NCI-H1417 (cell line): ENCODE data around the gene OPA3.

Experiments
- DNase-seq, 3 experiments: peaks; one replicate each; lab custom pipeline; 2025; lab: John Stamatoyannopoulos, UW

OPA3 gene

DNA sequence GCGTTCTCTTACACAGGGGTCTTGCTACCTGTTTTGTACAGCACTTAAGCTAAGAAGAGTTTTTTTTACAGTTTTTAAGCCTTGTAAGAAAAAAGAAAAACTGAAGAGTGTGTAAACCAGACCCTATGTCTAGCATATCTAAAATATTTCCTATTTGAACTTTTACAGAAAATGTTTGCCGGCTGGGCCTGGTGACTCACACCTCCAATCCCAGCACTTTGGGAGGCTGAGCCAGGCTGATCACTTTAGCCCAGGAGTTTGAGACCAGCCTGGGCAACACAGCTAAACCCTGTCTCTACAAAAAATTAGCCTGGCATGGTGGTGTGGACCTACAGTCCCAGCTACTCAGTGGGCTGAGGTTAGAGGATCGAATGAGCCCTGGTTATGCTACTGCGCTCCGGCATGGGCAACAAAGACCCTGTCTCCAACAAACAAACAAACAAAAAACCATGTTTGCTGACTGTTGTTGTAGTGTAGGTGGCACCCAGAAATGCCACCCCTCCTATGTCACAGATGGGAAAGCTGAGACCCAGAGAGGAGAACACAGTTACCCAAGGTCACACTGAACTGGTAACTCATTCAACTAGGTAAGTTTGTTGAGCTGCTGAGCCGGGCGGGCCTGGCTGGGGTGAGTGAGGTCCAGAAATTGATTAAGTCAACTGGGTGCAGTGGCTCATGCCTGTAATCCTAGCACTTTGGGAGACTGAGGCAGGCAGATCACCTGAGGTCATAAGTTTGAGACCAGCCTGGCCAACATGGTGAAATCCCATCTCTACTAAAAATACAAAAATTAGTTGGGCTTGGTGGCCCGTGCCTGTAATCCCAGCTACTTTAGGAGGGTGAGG lies 79.2 kb downstream of the OPA3 start:
- DNase-seq: no peak

DNA sequence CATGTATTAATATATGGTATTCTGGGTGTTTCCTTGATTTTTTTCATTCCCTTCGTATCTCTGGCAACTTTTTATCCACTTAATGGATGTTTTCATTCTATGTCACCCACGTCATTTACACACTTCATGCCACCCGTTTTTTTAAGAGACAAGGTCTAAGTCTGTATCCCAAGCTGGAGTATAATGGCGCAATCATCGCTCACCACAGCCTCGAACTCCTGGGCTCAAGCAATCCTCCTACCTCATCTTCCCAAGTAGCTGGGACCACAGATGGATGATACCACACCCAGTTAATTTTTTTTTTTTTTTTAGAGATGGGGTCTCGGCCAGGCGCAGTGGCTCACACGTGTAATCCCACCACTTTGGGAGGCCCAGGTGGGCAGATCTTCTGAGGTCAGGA lies 80.7 kb downstream of the OPA3 start:
- DNase-seq: no peak

DNA sequence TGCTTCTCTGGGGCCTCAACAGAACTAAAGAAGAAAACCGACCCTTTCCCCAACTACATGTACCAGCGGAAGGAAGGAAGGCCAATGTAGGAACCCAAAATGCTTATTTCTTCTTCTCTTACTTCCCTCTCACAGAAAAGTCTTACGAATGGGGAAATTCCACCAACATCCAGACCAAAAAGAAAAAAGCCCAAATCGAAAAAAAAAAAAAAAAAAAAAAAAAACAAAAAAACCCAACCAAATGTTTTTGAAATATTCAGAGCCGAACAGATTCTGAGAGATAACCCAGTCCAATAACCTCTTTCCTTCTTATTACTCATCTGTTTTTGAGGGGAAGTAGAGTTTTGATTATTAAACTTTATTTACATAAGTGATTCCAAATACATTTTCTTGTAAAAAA lies 82.5 kb downstream of the OPA3 start:
- no peak for DNase-seq

DNA sequence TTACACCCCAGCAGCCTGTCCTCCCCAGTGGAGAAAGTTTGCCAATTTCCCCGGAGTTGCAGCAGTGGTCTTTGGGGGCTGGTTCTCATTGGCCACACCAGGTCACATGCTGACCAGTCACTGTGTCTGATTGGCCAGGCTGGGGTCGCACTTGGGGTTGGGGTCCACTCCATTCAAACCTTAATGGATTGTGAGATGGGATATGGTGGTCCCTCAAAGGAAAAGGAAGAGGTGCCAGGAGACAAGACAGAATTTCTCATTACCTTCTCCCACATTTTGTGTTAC lies 82.9 kb downstream of the OPA3 start:
- no peak for DNase-seq

DNA sequence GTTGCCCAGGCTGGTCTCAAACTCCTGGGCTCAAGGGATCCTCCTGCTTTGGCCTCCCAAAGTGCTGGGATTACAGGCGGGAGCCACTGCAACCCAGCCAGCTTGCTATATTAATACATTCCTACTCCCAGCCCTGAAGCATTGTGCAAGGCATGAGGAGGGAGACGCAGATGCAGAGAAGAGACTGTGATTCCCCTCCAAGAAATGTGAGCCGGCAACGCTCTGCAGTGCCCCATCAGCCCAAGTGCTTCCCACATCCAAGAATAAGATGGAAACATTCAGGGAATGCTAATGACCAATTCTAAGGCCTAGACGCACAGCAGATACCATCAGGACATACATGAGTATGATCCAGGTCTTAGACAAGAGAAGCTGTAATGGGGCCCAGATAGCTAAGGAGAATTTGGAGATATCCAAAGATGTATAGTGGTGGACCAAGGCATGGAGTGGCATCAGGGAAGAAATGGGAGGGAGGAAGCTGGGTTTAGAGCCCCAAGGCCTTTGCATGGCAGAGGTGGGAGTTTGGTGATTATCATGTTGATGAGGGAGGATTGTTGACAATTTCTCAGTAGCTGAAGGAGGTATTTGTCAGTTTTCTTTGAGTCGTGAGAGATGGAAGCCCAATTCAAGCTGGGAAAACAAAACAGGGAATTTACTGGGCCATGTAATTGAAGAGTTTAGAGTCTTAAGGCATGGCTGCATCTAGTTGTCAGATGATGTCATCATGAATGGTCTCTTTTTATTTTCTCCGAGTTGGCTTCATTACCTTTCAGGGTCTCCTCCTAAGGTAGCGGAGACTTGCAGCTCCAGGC lies 83.5 kb downstream of the OPA3 start:
- no peak for DNase-seq

DNA sequence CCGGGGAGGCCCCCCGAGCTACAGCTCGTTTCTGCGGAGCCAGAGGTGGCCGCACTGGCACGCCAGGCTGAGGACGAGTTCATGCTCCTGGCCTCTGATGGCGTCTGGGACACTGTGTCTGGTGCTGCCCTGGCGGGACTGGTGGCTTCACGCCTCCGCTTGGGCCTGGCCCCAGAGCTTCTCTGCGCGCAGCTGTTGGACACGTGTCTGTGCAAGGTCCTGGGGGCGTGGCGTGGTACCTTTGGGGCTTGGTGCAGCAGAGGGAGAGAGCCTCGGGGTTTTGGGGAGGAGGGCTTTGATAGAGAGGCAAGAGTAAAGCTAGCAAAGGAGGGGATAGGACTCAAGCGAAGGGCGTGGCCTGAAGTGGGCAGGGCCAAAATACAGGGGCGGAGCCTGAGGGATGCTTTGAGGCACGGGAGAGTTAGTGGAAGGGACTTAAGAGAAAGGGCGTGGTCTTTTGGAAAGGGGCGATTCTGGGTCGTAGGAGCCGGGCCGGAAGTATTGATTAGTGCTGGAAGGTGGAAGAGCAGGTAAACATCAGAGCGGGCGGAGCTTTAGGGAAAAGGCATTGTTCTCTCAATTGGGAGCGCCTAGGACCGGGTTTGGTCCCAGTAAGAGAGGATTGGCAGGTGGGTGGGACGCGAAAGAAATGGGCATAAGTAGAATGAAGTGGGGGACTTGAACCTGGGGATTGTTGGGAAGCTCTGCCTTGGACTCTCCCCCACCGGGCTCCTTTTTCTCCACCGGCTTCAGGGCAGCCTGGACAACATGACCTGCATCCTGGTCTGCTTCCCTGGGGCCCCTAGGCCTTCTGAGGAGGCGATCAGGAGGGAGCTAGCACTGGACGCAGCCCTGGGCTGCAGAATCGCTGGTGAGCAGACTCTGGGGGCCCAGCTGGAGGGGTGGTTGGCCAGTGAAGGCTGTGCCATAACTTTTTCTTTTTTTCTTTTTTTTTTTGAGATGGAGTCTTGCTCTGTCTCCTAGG lies 85.1 kb downstream of the OPA3 start:
- peak; percentile 74 to 93 (median 88) for DNase-seq

DNA sequence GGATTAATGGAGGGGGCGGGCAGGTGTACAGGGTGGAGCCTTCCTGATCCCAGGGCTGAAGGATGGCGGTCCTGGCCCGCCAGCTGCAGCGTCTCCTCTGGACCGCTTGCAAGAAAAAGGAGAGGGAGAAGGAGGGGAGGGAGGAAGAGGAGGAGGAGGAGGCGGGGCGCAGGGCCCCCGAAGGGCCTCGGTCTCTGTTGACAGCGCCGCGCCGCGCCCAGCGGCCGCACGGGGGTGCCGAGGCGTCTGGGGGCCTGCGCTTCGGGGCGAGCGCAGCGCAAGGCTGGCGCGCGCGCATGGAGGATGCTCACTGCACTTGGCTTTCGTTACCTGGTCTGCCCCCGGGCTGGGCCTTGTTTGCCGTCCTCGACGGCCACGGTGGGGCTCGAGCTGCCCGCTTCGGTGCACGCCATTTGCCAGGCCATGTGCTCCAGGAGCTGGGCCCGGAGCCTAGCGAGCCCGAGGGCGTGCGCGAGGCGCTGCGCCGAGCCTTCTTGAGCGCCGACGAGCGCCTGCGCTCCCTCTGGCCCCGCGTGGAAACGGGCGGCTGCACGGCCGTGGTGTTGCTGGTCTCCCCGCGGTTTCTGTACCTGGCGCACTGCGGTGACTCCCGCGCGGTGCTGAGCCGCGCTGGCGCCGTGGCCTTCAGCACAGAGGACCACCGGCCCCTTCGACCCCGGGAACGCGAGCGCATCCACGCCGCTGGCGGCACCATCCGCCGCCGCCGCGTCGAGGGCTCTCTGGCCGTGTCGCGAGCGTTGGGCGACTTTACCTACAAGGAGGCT lies 86.0 kb downstream of the OPA3 start, which contains the start of gene PPM1N:
Gene PPM1N (plus strand): TSS at position 33 of the 785 bp plus-strand sequence. CDS start 30 bp downstream, at position 63.
- peak in 2 of 3 experiments; percentile 64 to 74 for DNase-seq

DNA sequence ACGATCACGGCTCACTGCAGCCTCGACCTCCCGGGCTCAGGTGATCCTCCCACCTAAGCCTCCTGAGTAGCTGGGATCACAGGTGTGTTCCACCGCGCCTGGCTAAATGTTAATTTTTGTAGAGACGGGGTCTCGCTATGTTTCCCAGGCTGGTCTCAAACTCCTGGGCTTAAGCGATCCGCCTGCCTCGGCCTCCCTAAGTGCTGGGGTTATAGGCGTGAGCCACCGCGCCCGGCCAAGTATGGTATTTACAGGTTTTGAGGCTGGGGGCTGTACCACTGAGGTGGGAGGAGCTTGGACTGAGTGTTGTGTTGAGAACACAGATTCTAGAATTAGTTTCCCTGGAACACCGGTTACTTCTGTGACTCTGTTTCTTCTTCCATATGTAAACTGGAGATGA lies 86.8 kb downstream of the OPA3 start:
- no peak for DNase-seq

DNA sequence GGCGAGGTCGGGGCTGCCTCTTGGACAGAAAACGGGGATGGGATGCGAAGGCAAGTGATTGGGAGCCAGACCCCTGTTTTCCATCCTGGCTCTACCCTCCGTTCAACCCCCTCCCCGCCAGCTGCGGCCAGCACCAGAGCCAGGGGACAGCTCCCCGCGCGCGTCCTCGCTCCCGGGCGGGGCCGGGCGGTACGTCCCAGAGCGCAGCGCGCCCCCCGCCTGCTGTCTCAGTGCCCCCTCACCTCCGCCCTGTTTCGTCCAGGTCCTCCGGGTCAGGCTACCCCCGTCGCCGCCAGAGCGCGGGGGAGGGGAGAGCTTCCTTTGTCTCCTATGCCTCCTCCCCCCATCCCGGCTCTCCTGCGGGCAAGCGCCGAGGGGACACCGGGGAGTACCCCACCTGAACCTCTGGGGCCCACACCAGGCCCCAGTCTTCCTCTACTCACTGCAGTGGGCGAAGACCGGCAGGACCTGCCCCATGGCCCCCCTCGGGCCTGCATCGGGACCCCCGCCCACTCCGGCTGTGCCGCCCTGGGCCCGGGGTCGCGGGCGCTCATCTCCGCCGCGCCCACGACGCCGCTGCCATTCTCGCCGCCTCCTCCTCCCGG lies 88.2 kb downstream of the OPA3 start:
- peak; percentile 43 to 70 (median 68) for DNase-seq

DNA sequence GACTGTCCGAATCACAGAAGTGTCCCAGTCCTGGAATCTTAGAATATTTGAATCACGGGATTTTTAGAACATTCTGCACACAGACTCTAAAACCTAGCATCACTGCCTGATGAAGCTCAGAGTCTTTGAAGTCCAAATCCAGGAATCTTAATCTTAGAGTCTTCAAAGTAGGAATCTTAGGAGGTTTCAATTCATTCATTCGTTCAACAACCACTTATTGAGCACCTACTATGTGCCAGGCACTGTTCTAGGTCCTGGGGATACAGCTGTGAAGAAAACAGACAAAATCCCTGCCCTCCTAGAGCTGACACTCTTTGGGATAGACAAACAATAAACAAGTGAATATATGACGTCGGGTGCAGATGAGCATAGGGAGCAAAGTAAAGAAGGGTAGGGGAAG lies 89.4 kb downstream of the OPA3 start:
- DNase-seq: no peak

DNA sequence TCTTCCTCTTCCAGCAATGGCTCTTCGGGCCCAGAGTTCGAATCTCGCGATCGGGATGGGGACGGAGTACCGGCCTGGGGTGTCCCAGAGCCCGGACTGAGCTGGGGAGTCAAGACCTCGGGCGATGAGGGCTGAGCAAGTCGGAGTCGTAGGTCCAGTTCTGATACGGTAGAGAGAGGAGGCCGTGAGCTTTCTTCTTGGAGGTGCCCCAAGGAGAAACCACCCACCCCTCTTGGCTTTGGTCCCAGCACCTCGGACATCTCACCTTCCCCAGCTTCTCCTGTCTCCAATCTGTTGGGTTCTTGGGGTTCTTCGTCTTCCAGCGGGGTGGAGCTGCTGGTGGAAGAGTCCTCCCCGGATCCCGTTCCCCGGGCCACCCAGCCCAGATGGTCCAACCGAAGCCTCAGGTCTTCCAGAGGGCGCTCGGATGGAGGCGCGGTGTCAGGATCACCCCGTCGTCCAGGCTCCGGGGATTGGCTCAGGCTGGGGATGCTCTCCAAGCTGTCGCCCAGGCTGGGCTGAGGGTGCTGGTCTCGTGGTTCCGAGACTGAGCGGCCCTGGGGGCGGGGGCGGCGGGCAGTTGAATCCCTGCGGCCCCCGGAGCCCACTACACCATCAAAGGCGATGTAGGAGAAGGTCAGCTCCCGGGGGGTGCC lies 90.2 kb downstream of the OPA3 start:
- no peak for DNase-seq

DNA sequence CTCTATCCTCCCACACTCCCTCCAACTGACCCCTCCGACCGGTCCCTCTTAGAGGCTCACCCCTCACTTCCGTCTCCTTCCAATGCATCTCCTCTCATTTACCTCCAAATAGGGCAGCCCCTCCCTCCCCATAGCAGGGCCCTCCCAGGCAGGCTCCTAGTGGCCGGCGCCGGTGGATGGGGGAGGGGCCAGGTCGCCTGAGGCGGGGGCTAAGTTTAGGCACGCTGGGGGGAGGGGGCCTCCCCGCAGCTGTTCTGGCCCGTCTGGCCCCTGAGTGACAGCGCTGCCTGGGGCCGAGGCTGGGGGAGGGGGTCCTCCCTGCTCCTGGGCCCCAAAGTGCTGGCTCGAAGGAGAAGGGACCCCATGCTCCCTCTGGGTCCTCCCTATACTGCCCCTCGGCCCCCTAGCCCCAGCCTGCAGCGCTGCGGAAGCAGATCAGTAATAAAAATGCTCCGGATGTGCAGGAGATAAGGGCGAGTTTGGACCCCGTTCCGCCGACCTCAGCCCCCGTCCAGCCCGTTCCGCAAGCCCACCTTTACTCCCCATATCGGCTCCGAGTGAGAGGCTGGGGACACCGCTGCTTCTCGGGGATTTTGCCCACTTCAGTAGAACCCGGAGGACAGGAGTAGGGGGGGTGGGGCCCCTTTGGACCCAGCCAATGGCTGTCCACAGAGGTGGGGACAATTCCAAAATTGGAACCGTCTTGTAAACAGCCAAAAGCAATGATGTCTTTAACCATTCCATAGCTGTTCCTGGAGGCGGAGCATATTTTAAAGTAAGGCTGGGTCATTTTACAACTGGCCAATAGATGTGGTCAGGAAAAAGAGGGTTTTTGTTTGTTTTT lies 91.8 kb downstream of the OPA3 start:
- no peak for DNase-seq

DNA sequence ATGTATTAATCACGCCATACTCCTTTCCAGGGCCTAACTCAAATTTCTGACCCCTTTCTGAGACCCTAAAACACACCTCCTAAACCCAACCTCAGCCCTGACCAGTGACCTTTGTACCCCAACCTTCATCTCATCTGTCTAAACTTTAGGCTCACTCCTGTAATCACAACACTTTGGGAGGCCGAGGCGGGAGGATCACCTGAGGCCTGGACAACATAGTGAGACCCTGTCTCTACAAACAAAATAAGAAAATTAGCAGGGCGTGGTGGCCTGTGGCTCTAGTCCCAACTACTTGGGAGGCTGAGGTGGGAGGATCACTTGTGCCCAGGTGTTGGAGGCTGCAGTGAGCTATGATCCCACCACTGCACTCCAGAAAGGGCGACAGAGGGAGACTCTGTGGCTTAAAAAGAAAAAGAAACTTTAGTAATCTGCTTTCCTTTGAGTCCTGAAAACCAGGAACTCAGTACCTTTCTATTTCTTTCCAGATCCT lies 92.4 kb downstream of the OPA3 start:
- DNase-seq: no peak

DNA sequence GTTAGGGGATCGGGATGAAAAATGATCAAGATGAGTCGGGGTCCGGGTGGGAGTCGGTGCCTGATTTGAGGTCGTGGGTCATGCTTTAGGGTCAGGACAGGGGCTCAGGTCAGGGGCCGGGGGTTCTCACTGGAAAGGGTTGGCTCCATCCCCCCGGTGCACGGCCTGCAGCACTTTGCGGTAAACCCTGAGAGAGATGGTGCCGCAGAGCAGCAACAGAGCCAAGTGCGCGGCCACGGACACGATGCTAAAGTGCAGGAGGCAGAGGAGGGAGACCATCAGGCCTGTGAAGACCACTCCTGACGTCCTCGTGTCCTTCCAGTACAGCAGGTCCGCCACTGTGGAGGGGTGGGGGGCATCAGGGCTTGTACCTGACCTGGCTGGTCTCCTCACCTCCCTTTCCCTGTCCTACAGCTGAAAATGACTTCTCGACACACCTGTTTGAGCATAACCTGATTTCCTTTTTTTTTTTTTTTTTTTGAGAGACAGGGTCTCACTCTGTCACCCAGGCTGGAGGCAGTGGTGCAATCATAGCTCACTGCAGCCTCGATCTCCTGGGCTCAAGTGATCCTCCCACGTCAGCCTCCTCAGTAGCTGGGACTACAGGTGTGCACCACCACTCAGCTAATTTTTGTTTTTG lies 95.3 kb downstream of the OPA3 start:
- no peak for DNase-seq

DNA sequence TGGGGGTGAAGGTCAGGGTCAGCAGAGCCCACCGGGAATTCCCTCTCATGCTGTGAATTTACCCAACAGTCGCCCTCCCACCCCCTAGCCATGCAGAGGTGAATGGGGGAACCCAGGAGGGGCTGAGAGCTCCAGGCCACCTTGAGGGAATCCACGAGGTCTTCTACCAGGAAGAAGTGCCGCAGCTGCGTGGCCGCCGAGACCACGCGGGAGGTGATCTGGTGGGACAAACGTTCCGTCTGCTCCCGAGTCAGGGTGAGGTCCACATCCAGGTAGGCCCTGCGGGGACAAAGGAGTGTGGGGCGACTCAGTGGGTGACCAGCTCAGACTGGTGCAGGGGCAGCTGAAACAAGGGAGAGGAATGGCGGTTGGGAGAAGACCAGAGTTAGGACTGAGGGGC lies 95.9 kb downstream of the OPA3 start:
- DNase-seq: no peak

DNA sequence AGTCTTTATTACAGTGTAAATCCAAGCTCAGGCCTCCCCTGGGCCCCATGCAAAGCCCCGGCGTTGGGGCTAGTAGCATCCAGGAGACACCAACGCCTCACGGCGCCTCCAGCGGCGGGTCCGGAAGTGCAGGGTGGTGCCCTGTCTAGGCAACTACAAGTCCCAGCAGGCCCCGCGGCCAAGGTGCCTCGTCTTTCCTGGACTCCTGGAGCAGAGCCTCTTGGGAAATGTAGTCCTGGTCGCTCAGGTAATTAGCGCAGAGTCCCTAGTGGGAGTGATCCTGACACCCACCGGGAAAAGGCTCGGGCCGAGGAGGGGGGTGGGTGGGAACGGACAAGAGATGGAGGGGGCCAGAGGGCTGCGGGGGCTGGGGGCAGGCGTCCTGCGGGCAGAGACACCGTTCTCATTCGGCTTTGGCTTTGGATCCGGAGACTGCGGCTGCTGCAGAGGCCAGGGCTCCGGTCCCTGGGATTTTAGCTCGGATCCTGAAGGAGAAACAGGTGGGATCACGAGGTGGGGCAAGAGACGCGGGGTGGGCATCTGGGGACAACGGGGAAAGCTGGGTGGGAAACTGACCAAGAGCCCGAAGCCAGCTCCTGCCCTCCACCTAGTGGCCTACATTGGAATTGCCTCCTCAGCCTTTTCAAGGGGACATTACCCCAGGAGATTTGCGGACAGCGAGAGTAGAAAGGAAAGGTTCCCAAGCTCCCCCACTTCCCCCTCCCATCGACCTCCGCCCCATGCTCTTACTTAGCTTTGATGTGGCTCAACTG lies 99.1 kb downstream of the OPA3 start:
- DNase-seq: peak; percentile 91 to 97 (median 95)

DNA sequence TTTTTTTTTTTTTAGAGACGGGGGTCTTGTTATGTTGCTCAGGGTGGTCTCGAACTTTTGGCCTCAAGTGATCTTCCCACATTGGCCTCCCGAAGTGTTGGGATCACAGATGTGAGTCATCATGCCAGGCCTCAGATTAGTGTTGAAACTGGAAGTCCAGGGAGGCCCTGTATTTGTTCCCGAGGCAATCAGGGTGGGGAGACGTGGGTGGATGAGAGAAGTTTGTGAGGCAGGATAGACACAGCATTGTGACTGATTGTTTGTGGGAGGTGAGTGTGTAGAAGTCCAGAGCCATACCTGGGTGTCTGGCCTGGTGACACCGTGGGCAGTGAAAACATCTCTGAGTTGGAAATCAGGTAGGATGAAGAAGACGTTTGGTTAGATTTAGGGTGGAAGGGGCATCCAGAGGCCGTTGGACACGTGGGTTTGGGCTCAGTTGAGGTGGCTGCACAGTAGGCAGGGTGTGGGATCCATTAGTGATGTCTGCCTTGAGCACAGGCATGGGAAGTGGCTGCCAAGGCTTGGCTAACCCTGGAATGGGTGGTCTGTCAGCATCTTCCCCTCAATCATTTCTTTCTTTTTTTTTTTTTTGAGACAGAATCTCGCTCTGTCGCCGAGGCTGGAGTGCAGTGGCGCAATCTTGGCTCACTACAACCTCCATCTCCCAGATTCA lies 100.2 kb downstream of the OPA3 start:
- no peak for DNase-seq
